ENCODE data around the gene ALLC.

DNA sequence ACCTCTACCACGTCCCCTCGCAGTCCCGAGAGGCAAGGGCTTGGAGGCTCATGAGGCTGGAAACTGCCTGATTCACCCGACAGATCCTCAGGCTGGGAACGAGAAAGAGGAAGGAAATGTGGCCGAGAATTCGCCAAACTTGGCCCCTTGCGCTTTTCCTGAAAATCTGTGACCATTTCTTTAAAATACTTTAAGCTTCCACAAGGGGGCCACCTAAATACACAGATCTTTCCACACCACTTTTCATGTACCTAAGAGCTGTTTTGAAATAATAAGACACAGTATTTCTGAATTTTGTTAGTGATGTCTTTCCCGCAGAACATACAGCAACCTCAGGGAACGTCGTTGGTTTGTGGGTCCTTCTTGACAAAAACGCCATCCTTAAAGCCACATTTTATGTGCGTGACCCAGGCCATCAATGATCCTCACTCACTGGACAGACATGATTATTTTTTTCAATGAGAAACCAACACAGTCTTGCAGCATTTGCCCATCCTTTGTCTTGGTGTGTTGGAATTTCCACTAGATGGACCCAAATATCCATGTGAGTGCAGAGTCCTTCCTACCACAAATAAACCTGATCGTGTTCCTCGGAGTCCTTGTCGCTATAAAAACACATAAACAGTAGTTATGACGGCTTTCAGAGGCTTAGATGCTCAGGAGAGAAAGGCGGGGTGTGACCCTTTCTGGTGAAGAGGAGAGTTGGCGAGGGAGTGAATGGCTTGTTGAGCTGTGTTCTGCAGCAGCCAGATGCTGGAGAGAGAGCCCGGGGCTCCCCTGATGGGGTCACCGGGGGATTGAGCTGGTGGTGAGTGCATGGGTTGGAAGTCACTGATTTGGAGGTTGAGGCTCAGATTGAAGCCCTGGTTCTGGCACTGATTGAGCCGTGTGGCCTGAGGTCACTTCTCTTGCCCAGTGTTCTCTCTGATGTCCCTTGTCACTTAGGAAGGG is 70.4 kb downstream of the ALLC start:
- TF ChIP-seq, protein P1, sequence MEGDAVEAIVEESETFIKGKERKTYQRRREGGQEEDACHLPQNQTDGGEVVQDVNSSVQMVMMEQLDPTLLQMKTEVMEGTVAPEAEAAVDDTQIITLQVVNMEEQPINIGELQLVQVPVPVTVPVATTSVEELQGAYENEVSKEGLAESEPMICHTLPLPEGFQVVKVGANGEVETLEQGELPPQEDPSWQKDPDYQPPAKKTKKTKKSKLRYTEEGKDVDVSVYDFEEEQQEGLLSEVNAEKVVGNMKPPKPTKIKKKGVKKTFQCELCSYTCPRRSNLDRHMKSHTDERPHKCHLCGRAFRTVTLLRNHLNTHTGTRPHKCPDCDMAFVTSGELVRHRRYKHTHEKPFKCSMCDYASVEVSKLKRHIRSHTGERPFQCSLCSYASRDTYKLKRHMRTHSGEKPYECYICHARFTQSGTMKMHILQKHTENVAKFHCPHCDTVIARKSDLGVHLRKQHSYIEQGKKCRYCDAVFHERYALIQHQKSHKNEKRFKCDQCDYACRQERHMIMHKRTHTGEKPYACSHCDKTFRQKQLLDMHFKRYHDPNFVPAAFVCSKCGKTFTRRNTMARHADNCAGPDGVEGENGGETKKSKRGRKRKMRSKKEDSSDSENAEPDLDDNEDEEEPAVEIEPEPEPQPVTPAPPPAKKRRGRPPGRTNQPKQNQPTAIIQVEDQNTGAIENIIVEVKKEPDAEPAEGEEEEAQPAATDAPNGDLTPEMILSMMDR (conservative IDR thresholded peaks at IDR 0.05 in 1 of 2, IDR thresholded peaks at IDR 0.05 in 1 of 2; ENCODE audit: extremely low read depth in 1 of 2, insufficient read depth in 1 of 2, low read depth in 1 of 2, low read length in 2 of 2): peak; percentile 41 to 51
- TF ChIP-seq EZH2 (IDR thresholded peaks at IDR 0.05; ENCODE audit: borderline replicate concordance, low read length): no peak
